Measurements from ENCODE around the gene MDGA2.

Gene MDGA2

GRCh38 chr14:47262801-47263200, 412.6 kb downstream of the MDGA2 start:
- Histone ChIP-seq H2BK12ac (ENCODE audit: low read length in 2 of 2) (no peak overlapping the region), H3K79me1 (replicated peaks; ENCODE audit: low read length, poor library complexity, severe bottlenecking) (no peaks in the 10 kb centered on the region), H3K4me3 (ENCODE audit: insufficient read depth in 1 of 2, low read depth in 1 of 2, low read length in 2 of 2) (no peak overlapping the region), H2AK5ac (ENCODE audit: low read length, severe bottlenecking) (no peak overlapping the region), H3K23ac (ENCODE audit: low read length in 2 of 2) (no peak overlapping the region), H3K9ac (ENCODE audit: low read length) (no peak overlapping the region), H3K27me3 (ENCODE audit: control insufficient read depth in 1 of 2, insufficient read depth in 1 of 2, low read length in 2 of 2) (no peaks in the 10 kb centered on the region), H2BK15ac (ENCODE audit: low read depth, poor library complexity, severe bottlenecking) (no peak overlapping the region), H2BK120ac (ENCODE audit: low read depth, low read length) (no peak overlapping the region), H3K4me1 (ENCODE audit: control insufficient read depth, insufficient read depth, low read depth, low read length) (no peaks in the 10 kb centered on the region), H4K8ac (ENCODE audit: low read length) (no peak overlapping the region), H3K4ac (ENCODE audit: low read depth in 1 of 2, low read length in 2 of 2) (no peak overlapping the region), H3K36me3 (ENCODE audit: control insufficient read depth in 1 of 2, insufficient read depth in 2 of 2, low read depth in 1 of 2, low read length in 2 of 2) (no peaks in the 10 kb centered on the region), H3K14ac (ENCODE audit: low read length in 2 of 2) (no peak overlapping the region), H3K27ac (ENCODE audit: low read length, poor library complexity, severe bottlenecking) (no peak overlapping the region), H4K91ac (ENCODE audit: low read length) (no peak overlapping the region), H3K18ac (ENCODE audit: low read depth in 1 of 2, low read length in 2 of 2) (no peak overlapping the region), H3K9me3 (ENCODE audit: control insufficient read depth, low read length) (no peaks in the 10 kb centered on the region), H3K4me2 (ENCODE audit: low read length, poor library complexity, severe bottlenecking) (no peak overlapping the region), H2BK5ac (ENCODE audit: low read depth, low read length, poor library complexity, severe bottlenecking) (no peak overlapping the region), H2AFZ (ENCODE audit: low read depth, low read length) (no peak overlapping the region)
- DNase-seq: no peak
- 77% methylated on average over 2 of the region's 2 CpGs for WGBS

- no peak overlapping the region for H2BK15ac ChIP-seq (ENCODE audit: low read depth, poor library complexity, severe bottlenecking)
- no peaks in the 10 kb centered on the region for H3K4me1 ChIP-seq (ENCODE audit: control insufficient read depth, insufficient read depth, low read depth, low read length)
- H3K36me3 ChIP-seq (ENCODE audit: control insufficient read depth in 1 of 2, insufficient read depth in 2 of 2, low read depth in 1 of 2, low read length in 2 of 2): no peaks in the 10 kb centered on the region
- no peaks in the 10 kb centered on the region for H3K9me3 ChIP-seq (ENCODE audit: control insufficient read depth, low read length)
- no peak overlapping the region for H3K27ac ChIP-seq (ENCODE audit: low read length, poor library complexity, severe bottlenecking)
- no peak overlapping the region for H3K23ac ChIP-seq (ENCODE audit: low read length in 2 of 2)
- no peak overlapping the region for H3K4me3 ChIP-seq (ENCODE audit: insufficient read depth in 1 of 2, low read depth in 1 of 2, low read length in 2 of 2)
- H3K9ac ChIP-seq (ENCODE audit: low read length): no peak overlapping the region
- H3K4me2 ChIP-seq (ENCODE audit: low read length, poor library complexity, severe bottlenecking): no peak overlapping the region
- no peaks in the 10 kb centered on the region for H3K79me1 ChIP-seq (replicated peaks; ENCODE audit: low read length, poor library complexity, severe bottlenecking)
- no peak overlapping the region for H3K4ac ChIP-seq (ENCODE audit: low read depth in 1 of 2, low read length in 2 of 2)
- DNase-seq: no peak
- no peak overlapping the region for H4K91ac ChIP-seq (ENCODE audit: low read length)
- H2BK5ac ChIP-seq (ENCODE audit: low read depth, low read length, poor library complexity, severe bottlenecking): no peak overlapping the region
- H3K14ac ChIP-seq (ENCODE audit: low read length in 2 of 2): no peak overlapping the region
- no peak overlapping the region for H2AK5ac ChIP-seq (ENCODE audit: low read length, severe bottlenecking)
- H2BK12ac ChIP-seq (ENCODE audit: low read length in 2 of 2): no peak overlapping the region
- H2AFZ ChIP-seq (ENCODE audit: low read depth, low read length): no peak overlapping the region
- H3K18ac ChIP-seq (ENCODE audit: low read depth in 1 of 2, low read length in 2 of 2): no peak overlapping the region
- H4K8ac ChIP-seq (ENCODE audit: low read length): no peak overlapping the region
- no peaks in the 10 kb centered on the region for H3K27me3 ChIP-seq (ENCODE audit: control insufficient read depth in 1 of 2, insufficient read depth in 1 of 2, low read length in 2 of 2)
- no peak overlapping the region for H2BK120ac ChIP-seq (ENCODE audit: low read depth, low read length)
Observed at GRCh38 chr14:47261350-47261749, 414.1 kb downstream of the MDGA2 start.

- H2AFZ ChIP-seq (ENCODE audit: low read depth, low read length): no peak overlapping the region
- H2BK12ac ChIP-seq (ENCODE audit: low read length in 2 of 2): no peak overlapping the region
- no peak overlapping the region for H3K27ac ChIP-seq (ENCODE audit: low read length, poor library complexity, severe bottlenecking)
- no peak overlapping the region for H3K4ac ChIP-seq (ENCODE audit: low read depth in 1 of 2, low read length in 2 of 2)
- H3K36me3 ChIP-seq (ENCODE audit: control insufficient read depth in 1 of 2, insufficient read depth in 2 of 2, low read depth in 1 of 2, low read length in 2 of 2): no peaks in the 10 kb centered on the region
- H3K27me3 ChIP-seq (ENCODE audit: control insufficient read depth in 1 of 2, insufficient read depth in 1 of 2, low read length in 2 of 2): no peaks in the 10 kb centered on the region
- no peak overlapping the region for H3K4me2 ChIP-seq (ENCODE audit: low read length, poor library complexity, severe bottlenecking)
- no peaks in the 10 kb centered on the region for H3K79me1 ChIP-seq (replicated peaks; ENCODE audit: low read length, poor library complexity, severe bottlenecking)
- H4K91ac ChIP-seq (ENCODE audit: low read length): no peak overlapping the region
- no peak overlapping the region for H2BK15ac ChIP-seq (ENCODE audit: low read depth, poor library complexity, severe bottlenecking)
- H3K9ac ChIP-seq (ENCODE audit: low read length): no peak overlapping the region
- H2BK120ac ChIP-seq (ENCODE audit: low read depth, low read length): no peak overlapping the region
- no peaks in the 10 kb centered on the region for H3K4me1 ChIP-seq (ENCODE audit: control insufficient read depth, insufficient read depth, low read depth, low read length)
- no peak overlapping the region for H3K18ac ChIP-seq (ENCODE audit: low read depth in 1 of 2, low read length in 2 of 2)
- 93% methylated on average over 1 of the region's 2 CpGs for WGBS
- no peak overlapping the region for H3K4me3 ChIP-seq (ENCODE audit: insufficient read depth in 1 of 2, low read depth in 1 of 2, low read length in 2 of 2)
- H3K9me3 ChIP-seq (ENCODE audit: control insufficient read depth, low read length): no peaks in the 10 kb centered on the region
- no peak overlapping the region for H2AK5ac ChIP-seq (ENCODE audit: low read length, severe bottlenecking)
- H2BK5ac ChIP-seq (ENCODE audit: low read depth, low read length, poor library complexity, severe bottlenecking): no peak overlapping the region
- no peak overlapping the region for H3K23ac ChIP-seq (ENCODE audit: low read length in 2 of 2)
- no peak for DNase-seq
- no peak overlapping the region for H3K14ac ChIP-seq (ENCODE audit: low read length in 2 of 2)
- H4K8ac ChIP-seq (ENCODE audit: low read length): no peak overlapping the region
Observed at GRCh38 chr14:47259796-47260195, 415.6 kb downstream of the MDGA2 start.

- Histone ChIP-seq H2BK5ac (ENCODE audit: low read depth, low read length, poor library complexity, severe bottlenecking) (no peak overlapping the region), H2BK120ac (ENCODE audit: low read depth, low read length) (no peak overlapping the region)
- WGBS: 51% methylated on average over 2 of the region's 2 CpGs
Observed at GRCh38 chr14:47257013-47257412, 418.4 kb downstream of the MDGA2 start.

More at GRCh38 chr14:47257013-47257412, 418.4 kb downstream of the MDGA2 start:
- Histone ChIP-seq H3K4ac (ENCODE audit: low read depth in 1 of 2, low read length in 2 of 2) (no peak overlapping the region), H3K27ac (ENCODE audit: low read length, poor library complexity, severe bottlenecking) (no peak overlapping the region), H3K14ac (ENCODE audit: low read length in 2 of 2) (no peak overlapping the region), H2AFZ (ENCODE audit: low read depth, low read length) (no peak overlapping the region), H2BK15ac (ENCODE audit: low read depth, poor library complexity, severe bottlenecking) (no peak overlapping the region), H4K91ac (ENCODE audit: low read length) (no peak overlapping the region), H2AK5ac (ENCODE audit: low read length, severe bottlenecking) (no peak overlapping the region), H3K4me1 (ENCODE audit: control insufficient read depth, insufficient read depth, low read depth, low read length) (no peaks in the 10 kb centered on the region), H3K4me2 (ENCODE audit: low read length, poor library complexity, severe bottlenecking) (no peak overlapping the region), H3K9me3 (ENCODE audit: control insufficient read depth, low read length) (no peaks in the 10 kb centered on the region), H3K36me3 (ENCODE audit: control insufficient read depth in 1 of 2, insufficient read depth in 2 of 2, low read depth in 1 of 2, low read length in 2 of 2) (no peaks in the 10 kb centered on the region), H2BK12ac (ENCODE audit: low read length in 2 of 2) (no peak overlapping the region), H3K4me3 (ENCODE audit: insufficient read depth in 1 of 2, low read depth in 1 of 2, low read length in 2 of 2) (no peak overlapping the region), H3K27me3 (ENCODE audit: control insufficient read depth in 1 of 2, insufficient read depth in 1 of 2, low read length in 2 of 2) (no peaks in the 10 kb centered on the region), H3K9ac (ENCODE audit: low read length) (no peak overlapping the region), H4K8ac (ENCODE audit: low read length) (no peak overlapping the region), H3K18ac (ENCODE audit: low read depth in 1 of 2, low read length in 2 of 2) (no peak overlapping the region), H3K23ac (ENCODE audit: low read length in 2 of 2) (no peak overlapping the region), H3K79me1 (replicated peaks; ENCODE audit: low read length, poor library complexity, severe bottlenecking) (no peaks in the 10 kb centered on the region)
- no peak for DNase-seq
